GM18517 (cell line): ENCODE results near the gene PHLDB1.

Experiments
- ATAC-seq: cut with Tn5 transposase; IDR thresholded peaks from one replicate; pipeline ENCODE4 v1.9.1; 2021; ENCODE audit warnings: mild to moderate bottlenecking, moderate library complexity; ENCODE audit not compliant: unreplicated experiment

Gene PHLDB1

DNA sequence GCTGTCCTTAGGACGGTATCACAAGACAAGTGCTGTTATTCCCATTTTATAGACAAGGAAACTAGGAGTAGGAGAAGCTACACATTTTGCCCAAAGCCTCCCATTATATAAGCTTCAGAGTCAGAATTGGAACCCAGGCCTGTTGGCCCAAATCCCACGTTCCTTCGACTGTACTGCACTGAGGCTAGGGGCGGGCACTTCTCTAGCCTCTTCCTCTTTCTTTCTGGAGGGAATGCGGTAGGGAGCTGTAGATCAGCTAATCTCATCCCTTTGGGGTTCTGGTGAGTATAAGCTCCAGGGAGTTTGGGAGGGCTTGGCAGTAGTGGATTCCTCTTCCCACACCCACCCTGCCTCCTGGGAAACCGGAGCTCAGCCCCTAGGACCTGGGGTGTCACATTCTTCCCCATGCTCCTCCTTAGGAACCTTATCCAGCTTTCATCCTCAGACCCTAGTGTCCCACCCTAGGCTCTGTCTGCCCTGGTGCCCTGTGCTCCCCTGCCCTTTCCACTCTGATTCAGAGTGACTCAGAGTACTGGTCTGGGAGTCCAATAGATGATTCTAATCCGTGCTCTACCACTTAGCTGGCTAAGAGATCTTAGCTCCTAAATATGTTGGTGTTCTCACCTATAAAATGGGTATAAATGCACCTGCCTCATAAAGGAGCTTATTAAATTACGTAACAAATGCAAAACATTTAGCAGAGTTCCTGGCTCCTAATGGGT is 29.3 kb downstream of the PHLDB1 start:
- ATAC-seq: no peak

GRCh38 chr11:118638726-118639125 is 31.3 kb downstream of the PHLDB1 start:
- ATAC-seq: no peak

DNA sequence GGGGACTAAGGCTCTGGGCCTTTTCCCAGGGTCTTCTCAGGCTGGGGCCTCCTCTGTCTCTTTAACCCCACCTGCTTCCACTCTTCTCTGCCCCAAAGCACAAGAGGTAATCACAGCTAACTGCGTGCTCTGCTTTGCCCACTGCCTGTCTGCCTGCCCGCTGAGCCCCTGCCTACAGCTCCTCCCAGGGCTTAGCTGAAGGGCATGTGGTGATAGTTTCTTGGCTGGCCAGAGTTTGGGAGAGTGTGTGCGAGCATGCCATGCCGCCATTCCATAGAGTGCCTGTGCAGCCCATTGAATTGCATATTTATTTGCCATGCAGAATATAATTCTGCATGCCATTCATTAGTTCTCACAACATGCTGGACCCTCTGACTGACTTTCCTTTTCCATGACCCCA is 32.5 kb downstream of the PHLDB1 start:
- ATAC-seq: no peak

DNA sequence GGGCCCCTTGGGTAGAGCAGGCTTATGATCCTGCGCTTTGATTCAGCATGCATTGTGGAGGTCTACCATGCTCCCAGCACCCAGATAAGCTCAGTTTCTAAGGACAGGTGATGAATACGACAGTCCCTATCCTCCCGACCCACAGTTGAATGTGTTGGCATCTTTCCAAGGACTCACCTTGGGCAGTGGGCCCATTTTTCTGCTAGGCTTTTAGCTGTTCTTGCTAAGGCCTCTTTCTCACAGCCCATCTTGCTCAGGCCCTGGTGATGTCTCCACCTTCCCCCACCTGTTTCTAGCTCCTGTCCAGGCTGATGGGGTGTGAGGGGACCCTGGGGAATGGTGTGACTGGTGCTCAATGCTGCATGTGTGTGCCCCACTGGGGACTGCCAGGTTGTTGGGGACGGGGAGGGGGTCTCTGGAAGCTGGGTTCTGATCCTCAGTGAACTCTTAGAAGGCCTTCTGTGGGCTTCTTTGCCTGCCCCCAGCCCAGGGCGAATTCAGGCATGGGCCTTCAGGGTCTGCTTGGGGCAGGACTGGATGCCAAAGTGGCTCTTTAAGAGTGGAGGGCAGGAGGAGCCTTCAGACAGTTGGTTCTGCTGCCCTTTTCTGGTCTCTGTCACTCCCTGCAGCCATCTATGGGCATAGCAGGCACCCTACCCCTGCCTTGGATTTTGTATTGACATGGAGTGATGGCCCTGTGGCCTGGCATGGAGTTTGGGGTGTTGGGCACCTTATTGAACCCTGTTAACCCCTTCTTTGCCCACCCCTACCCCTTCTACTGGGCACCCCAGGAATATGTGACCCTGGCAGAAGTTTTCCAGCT is 33.1 kb downstream of the PHLDB1 start:
- no peak for ATAC-seq

GRCh38 chr11:118641397-118642019 is 34.1 kb downstream of the PHLDB1 start:
- ATAC-seq: no peak

DNA sequence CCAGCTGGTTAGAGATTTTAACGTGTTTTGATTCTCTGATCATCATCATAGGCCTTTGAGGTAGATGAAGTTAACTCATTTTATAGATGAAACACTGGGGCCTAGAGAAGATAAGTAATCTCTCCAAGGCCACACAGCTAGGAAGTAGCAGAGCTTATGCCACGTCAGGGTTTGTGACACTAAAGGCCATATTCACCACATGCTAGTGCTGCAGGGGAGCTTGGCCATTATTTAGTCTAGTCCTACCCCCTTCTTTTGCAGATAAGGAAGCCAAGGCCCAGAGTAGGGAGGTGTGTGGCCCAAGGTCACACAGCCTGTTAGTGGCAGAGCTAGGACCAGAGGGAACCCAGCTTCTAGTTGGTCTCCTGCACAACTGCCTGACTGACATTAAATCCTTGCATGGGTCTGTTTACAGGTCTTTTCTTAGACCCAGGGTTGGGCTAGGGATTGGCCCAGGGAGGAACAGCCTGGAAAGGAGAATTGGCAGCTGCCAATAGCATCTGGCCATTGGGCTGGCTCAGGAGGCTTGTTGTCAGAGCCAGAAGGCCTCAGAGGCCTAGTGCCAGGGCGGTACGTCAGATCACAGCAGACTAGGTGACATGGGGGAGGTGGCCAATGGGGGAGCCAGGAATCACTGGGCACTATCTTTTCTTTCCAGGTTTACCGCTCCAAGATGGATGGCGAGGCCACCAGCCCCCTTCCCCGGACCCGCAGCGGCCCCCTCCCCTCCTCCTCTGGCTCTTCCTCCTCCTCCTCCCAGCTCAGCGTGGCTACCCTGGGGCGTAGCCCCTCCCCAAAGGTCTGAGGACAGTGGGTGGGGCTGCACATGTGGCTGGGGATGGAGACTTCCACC is 36.0 kb downstream of the PHLDB1 start:
- no peak for ATAC-seq

DNA sequence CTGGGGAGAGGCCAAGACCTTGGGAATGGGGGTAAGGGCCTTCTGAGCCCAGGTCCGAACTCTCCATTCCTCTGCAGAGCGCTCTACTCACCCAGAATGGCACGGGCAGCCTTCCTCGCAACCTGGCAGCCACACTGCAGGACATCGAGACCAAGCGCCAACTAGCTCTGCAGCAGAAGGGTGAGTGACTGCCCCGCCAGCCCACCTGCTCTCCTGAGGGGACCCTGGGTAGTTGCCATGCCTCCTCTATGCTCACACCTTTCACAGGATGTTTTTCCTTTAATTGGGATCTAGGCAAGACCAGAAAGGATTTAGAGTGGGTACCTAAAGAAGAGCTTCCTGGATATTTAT is 36.6 kb downstream of the PHLDB1 start:
- ATAC-seq: no peak

DNA sequence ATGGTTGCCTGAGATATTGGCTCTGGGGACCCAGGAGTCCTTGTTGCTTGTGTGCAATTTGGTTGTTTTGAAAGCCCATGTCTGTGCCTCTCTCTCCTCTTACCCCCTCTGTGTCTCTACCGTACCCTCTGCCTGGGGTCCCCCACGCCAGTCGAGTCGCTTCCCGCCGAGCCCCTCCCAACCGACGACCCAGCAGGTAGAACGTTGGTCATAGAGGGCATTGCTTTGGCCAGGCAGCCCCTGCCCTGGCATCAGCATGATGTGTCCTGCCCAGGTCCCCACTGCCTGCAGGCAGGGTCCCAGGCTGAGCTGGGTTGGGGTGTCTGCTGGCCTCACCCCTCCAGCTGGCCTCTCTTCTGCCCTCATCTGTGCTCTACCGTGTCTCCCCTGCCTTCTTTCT is 37.1 kb downstream of the PHLDB1 start:
- no peak for ATAC-seq

DNA sequence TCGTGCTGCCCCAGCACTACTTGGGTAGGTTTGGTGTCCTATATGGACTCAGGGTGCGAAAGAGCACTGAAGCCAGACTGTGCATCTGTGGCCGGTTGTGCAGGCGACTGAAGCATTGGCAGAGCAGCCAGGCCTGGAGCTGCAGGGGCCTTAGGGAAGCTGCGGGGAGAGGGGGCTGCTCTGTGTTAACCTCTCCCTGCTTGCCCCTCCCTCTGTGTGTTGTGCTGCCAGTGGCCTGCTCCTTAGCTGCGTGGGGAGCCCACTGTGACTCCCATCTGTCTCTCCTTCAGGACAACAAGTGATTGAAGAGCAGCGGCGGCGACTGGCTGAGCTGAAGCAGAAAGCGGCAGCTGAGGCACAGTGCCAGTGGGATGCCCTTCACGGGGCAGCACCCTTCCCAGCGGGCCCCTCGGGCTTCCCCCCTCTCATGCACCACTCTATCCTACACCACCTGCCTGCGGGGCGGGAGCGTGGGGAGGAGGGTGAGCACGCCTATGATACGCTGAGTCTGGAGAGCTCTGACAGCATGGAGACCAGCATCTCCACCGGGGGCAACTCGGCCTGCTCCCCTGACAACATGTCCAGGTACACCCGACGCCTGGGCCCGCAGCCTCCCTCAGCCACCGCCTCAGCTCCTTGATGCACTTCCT is 37.8 kb downstream of the PHLDB1 start:
- ATAC-seq: no peak

DNA sequence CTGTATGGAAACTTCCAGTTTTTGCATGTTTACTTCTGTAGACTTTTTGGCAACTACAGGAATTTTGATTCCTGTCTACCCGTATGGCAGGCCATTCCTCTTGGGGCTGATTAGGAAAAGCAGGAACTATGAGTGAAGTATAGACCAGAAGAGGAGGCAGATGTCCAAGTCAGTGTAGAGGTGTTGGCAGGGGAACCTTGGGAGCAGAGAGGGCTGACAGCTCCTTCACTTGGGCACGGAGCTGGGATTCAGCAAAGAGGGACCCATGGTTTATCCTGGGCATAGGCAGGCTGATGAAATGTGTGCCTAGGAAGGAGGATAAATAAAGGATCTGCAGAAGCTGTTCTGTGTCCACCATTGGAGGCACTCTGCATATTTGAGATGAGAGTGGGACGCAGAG is 39.0 kb downstream of the PHLDB1 start:
- no peak for ATAC-seq

DNA sequence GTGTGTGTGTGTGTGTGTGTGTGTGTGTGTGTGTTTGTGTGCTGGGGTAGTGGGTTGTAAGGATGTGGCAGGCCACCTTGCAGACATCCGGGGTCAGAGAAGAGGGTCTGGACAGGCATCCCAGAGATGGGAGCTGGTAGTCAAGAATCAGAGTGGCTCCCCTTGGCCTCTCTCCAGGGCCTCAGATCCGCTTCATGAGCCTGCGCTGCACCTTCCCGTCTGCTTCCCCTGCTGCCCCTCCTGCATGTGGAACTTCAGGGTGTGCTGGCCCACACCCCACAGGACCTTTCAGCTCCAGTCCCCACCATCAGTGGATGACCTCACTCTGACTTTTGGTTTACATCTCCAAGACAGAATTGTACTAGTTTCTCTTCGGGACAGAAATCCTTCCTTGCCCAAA is 40.9 kb downstream of the PHLDB1 start:
- no peak for ATAC-seq

DNA sequence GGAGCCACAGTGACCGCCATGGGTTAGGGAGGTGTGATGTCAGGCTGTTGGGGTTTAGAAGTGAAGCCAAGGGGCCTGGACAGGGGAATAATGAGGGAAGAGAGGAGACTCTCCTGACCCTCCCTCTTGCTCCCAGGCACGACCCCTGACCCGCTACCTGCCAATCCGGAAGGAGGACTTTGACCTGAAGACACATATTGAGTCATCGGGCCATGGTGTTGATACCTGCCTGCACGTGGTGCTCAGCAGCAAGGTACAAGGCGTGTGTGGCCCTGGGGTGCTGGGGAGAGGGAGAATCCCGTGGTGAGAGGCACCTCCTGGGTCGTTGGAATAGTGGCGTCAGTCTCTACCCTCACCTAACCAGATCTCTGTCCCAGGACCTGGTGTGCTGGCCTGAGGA is 42.5 kb downstream of the PHLDB1 start:
- no peak for ATAC-seq

DNA sequence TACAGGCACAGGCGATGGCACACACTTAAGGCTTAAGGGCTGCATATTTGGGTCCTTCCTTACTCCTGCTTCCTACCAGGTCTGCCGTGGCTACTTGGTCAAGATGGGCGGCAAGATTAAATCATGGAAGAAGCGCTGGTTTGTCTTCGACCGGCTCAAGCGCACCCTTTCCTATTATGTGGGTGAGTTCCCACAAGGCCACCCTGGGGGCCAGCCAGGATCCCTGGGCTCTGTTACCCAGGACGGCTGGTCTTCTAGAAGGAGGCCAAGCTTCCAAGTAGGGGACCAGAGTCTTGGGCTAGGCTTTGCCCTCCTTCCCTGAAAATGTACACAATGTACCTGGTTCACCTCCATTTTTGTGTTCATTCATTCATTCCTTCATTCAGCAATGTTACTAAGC is 43.0 kb downstream of the PHLDB1 start:
- ATAC-seq: no peak

DNA sequence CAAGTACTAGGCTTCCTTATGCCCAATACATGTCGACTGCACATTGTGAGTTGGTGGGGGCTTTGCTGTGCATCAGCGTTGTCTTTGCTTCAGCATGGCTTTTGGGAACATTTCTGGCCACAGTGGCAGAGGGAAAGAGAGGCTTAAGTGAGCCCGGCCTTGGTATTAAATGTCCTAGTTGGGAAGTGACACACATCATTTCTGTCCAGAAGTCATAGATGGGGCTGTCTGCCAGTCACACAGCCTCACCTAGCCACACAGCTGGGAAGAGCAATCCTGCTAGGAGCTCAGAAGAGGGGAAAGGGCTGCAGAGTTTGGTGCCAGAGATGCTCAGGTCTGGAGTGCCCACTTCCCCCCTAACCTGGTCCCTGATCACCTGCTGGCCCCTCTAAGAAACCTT is 44.4 kb downstream of the PHLDB1 start:
- ATAC-seq: no peak

DNA sequence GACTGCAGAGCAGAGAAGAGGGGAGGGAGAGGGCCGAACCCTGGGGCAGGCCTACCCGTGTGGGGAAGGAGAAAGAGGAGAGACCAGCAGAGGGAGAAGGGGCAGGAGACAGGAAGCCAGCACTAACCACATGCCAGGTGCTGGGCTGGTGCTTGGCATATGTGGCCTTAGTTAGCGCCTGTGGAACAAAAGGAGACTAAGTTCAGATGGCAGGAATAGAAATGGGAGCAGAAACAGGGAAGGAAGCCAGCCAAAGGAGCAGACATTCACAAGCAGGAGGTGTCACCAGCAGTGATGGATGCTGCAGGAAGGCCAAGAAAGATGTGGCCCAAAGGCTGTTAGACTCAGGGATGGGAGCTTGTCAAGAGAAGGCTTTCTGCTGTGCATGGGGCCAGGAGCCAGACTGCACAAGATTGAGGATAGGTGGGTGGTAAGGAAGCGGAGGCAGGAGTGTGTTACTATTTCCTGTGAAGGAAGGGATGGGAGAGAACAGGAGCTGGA is 45.3 kb downstream of the PHLDB1 start:
- no peak for ATAC-seq

- ATAC-seq: no peak
Measured at GRCh38 chr11:118653684-118654390, 46.4 kb downstream of the PHLDB1 start.

GRCh38 chr11:118655486-118656190 is 48.2 kb downstream of the PHLDB1 start:
- ATAC-seq: no peak

- ATAC-seq: no peak
Measured at GRCh38 chr11:118656563-118657165, 49.2 kb downstream of the PHLDB1 start.

DNA sequence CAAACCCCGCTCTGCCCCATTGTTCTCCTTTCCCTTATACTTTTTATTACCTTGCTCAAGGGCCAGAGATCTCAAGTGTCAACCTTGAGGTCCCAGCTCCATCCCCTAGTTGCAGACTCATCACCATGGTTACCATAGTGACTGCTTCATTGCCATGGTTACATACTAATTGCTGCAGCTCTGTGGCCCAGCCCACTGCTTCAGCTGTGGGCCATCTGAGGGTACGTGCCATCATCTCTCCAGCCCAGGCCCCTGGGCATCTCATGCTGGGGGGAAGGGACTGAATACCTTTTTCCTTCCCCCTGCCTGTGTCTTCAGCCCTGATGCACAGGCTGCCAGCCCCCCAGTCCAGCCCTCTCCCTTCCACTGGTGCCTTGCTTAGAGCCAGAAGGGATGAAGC is 49.8 kb downstream of the PHLDB1 start:
- no peak for ATAC-seq
